HG03045 (cell line): ENCODE results near the gene LRRC41.
"Not testable (repeated sequence)": the region's sequence is repeated elsewhere in the genome, so short reads cannot be mapped to it uniquely, and the experiment has no call there.

Experiments used
- ATAC-seq: cut with Tn5 transposase; IDR thresholded peaks from one replicate; pipeline ENCODE4 v1.9.1; 2021; ENCODE audit warnings: mild to moderate bottlenecking, moderate library complexity; ENCODE audit not compliant: unreplicated experiment

LRRC41 gene

GRCh38 chr1:46328182-46328581 lies 24.8 kb upstream of the LRRC41 start:
- not testable (repeated sequence) for ATAC-seq

- ATAC-seq = not testable (repeated sequence)
These were observed 22.1 kb upstream of the LRRC41 start for GRCh38 chr1:46325285-46326076.

GRCh38 chr1:46322191-46322590 lies 18.8 kb upstream of the LRRC41 start:
- ATAC-seq = not testable (repeated sequence)

- ATAC-seq = not testable (repeated sequence)
These were observed 16.8 kb upstream of the LRRC41 start for GRCh38 chr1:46319960-46320914.

GRCh38 chr1:46319301-46319700 lies 15.9 kb upstream of the LRRC41 start:
- ATAC-seq = not testable (repeated sequence)

GRCh38 chr1:46317323-46317722 lies 13.9 kb upstream of the LRRC41 start:
- ATAC-seq = no peak

GRCh38 chr1:46315669-46316403 lies 12.4 kb upstream of the LRRC41 start:
- no peak for ATAC-seq

GRCh38 chr1:46310321-46310720 lies 6.9 kb upstream of the LRRC41 start:
- ATAC-seq = no peak

GRCh38 chr1:46309401-46310159 lies 6.2 kb upstream of the LRRC41 start:
- ATAC-seq = no peak

- no peak for ATAC-seq
These were observed 2.7 kb upstream of the LRRC41 start for GRCh38 chr1:46306159-46306530.

- no peak for ATAC-seq
These were observed 483 bp upstream of the LRRC41 start for GRCh38 chr1:46303872-46304326.

- peak; percentile 5 for ATAC-seq
These were observed 777 bp downstream of the LRRC41 start for GRCh38 chr1:46302641-46303037.

GRCh38 chr1:46301808-46302640 lies 1.4 kb downstream of the LRRC41 start:
- no peak for ATAC-seq

GRCh38 chr1:46301406-46301807 lies 2.0 kb downstream of the LRRC41 start:
- no peak for ATAC-seq

GRCh38 chr1:46300673-46301405 lies 2.6 kb downstream of the LRRC41 start:
- ATAC-seq = no peak

GRCh38 chr1:46298387-46298786 lies 5.0 kb downstream of the LRRC41 start:
- no peak for ATAC-seq

GRCh38 chr1:46295306-46295705 lies 8.1 kb downstream of the LRRC41 start:
- no peak for ATAC-seq

- ATAC-seq = no peak
These were observed 13.4 kb downstream of the LRRC41 start for GRCh38 chr1:46289976-46290375.

- no peak for ATAC-seq
These were observed 14.3 kb downstream of the LRRC41 start for GRCh38 chr1:46289134-46289494.
